ENCODE results near the gene NFATC2.

The NFATC2 gene

DNA sequence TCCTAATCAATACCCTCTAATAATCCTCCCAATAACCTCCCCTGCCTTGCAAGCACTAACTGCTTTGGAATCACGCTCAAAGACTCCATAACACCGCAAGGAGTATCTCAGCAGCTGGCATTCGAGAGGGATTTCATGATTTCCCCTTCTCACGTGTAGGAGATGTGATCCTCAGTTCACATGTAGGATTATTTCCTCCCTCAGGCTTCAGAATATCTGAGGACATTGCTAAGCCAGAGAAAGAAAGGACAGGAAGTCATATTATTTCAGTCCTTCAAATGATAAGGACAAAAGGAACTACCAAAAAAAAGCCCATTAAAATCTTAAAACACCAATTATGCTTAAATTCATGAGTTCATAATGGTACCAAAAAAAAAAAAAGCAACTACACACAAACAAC, 122.9 kb downstream of the NFATC2 start:
- no peak overlapping the region for H3K4me3 ChIP-seq (ENCODE audit: low read depth, low read length)
- DNase-seq (ENCODE audit: low read depth, low spot score): no peak
- in situ Hi-C loops (cut with HindIII; ENCODE audit: low sequenced_read_pairs): no loop called here
- no peak for TF ChIP-seq CTCF (IDR thresholded peaks at IDR 0.05; ENCODE audit: low read depth, low read length)

GRCh38 chr20:51419231-51419630, 123.3 kb downstream of the NFATC2 start:
- no peak for TF ChIP-seq CTCF (IDR thresholded peaks at IDR 0.05; ENCODE audit: low read depth, low read length)
- in situ Hi-C loops (cut with HindIII; ENCODE audit: low sequenced_read_pairs): no loop called here
- DNase-seq (ENCODE audit: low read depth, low spot score): no peak
- H3K4me3 ChIP-seq (ENCODE audit: low read depth, low read length): no peak overlapping the region

DNA sequence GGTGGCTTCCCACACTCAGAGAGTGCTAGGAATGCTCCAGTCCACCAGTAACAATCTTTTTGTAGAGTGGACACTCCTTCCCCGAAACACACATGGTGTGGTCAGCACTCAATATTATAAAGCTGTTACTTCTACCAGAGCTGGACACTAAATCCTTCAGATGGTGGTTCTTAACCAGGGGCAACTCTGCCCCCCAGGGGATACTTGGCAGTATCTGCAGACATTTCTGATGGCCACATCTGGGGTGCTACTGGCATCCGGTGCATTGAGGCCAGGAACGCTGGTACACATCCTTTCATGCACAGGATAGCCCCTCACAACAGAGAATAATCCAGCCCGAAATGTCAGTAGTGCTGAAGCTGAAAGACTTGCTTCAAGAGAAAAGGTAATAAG, 124.4 kb downstream of the NFATC2 start:
- H3K4me3 ChIP-seq (ENCODE audit: low read depth, low read length): no peak overlapping the region
- in situ Hi-C loops (cut with HindIII; ENCODE audit: low sequenced_read_pairs): no loop called here
- no peak for TF ChIP-seq CTCF (IDR thresholded peaks at IDR 0.05; ENCODE audit: low read depth, low read length)
- no peak for DNase-seq (ENCODE audit: low read depth, low spot score)

DNA sequence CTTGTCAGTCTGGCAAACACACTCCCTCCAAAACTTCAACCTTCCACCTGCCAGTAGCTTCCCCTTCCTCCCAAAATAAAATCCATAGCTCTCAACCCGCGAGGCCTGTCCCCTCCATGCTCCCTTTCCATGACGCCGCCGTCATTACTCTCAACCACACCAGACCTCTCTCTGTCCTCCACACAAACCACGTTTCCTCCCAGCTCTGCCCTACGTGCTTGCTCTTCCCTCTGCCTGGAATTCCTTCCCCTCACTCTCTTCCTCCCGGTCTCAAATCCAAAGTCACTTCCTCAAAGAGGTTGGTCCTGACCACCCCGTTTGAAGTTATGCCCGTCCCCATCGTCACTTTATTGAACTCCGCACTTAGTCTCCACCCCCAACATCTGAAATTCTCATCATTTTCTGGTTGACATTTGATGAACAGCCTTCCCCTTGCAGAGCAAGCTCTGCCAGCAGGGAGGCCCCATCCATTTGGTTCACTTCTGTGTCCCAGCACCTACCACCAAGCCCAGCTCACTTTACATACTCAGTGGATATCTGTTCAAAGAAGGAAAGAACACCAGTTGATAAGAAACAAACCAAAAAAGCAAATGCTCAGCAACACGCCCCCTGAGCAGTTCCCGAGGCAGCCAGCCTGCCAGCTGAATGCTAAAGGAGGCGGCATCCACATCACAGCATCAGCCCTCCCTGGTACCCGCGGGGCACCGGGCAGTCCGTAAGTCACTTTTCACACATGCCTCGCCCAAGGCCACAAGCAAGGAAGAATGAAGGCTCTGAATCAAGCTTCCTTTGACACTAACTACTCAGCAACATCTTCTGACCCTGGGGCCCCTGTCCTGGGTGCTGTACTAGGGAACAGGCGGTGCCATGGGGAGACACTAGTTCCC, 125.0 kb downstream of the NFATC2 start:
- H3K4me3 ChIP-seq (ENCODE audit: low read depth, low read length): no peak overlapping the region
- in situ Hi-C loops (cut with HindIII; ENCODE audit: low sequenced_read_pairs): no loop called here
- DNase-seq (ENCODE audit: low read depth, low spot score): no peak
- no peak for TF ChIP-seq CTCF (IDR thresholded peaks at IDR 0.05; ENCODE audit: low read depth, low read length)

DNA sequence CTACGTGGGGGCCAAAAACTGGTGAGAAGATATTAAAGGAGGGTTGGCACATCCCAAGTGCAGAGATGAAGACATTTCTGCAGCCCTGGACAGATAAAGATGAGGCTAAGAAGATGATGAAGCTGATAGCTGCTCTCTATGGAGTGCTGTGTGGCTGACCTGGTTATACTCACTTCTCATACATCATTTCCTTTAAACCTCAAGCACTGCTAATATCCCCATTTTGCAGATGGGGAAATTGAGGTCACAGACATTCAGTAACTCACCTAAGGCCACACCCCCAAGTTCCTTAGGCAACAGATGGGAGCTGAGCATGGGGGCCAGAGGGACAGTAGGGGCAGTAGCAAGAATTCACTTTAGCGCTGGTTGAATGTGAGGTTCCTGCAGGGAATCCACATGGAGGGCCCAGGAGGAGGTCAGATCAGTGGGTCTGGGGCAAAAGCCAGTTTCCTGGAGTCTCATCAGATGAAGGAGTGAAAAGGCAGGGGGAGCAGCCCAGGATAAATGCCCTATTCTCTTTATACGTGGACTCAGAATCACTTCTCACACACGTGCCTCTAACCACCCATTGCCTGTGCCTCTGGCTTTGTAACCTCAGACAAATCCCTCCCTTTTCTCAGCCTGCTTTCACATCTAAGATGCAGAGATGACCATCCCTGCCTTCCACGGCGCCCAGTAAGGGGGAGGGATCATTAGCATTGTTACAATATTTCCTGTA, 125.8 kb downstream of the NFATC2 start:
- no peak overlapping the region for H3K4me3 ChIP-seq (ENCODE audit: low read depth, low read length)
- in situ Hi-C loops (cut with HindIII; ENCODE audit: low sequenced_read_pairs): no loop called here
- DNase-seq (ENCODE audit: low read depth, low spot score): no peak
- TF ChIP-seq CTCF (IDR thresholded peaks at IDR 0.05; ENCODE audit: low read depth, low read length): no peak

GRCh38 chr20:51413857-51414256, 128.7 kb downstream of the NFATC2 start:
- no peak for DNase-seq (ENCODE audit: low read depth, low spot score)
- TF ChIP-seq CTCF (IDR thresholded peaks at IDR 0.05; ENCODE audit: low read depth, low read length): no peak
- no peak overlapping the region for H3K4me3 ChIP-seq (ENCODE audit: low read depth, low read length)
- in situ Hi-C loops (cut with HindIII; ENCODE audit: low sequenced_read_pairs): no loop called here
